Uterus (tissue), 2 donors: ENCODE measurements around the gene RAB18.

Source experiments
- POLR2A ChIP-seq, 2 donors: fragments of 450-650 bp; IDR thresholded peaks; one replicate each; pipeline ENCODE4 v1.6.1; 2016; ENCODE audit warnings: antibody characterized with exemption in 2 of 2, mild to moderate bottlenecking in 1 of 2, moderate library complexity in 1 of 2
- TF ChIP-seq, protein P1 (sequence below), 4 experiments: fragments of 200-600 bp in 2 of 4; fragments of 450-650 bp in 2 of 4; sonication (generic) in 2 of 4; IDR thresholded peaks; one replicate each; pipeline ENCODE4 v1.5.1; 2016 to 2019; ENCODE audit warnings: antibody characterized with exemption in 4 of 4, mild to moderate bottlenecking in 2 of 4, moderate library complexity in 1 of 4

GRCh38 chr10:27474741-27475140 lies 29.4 kb upstream of the RAB18 start:
- TF ChIP-seq, protein P1, sequence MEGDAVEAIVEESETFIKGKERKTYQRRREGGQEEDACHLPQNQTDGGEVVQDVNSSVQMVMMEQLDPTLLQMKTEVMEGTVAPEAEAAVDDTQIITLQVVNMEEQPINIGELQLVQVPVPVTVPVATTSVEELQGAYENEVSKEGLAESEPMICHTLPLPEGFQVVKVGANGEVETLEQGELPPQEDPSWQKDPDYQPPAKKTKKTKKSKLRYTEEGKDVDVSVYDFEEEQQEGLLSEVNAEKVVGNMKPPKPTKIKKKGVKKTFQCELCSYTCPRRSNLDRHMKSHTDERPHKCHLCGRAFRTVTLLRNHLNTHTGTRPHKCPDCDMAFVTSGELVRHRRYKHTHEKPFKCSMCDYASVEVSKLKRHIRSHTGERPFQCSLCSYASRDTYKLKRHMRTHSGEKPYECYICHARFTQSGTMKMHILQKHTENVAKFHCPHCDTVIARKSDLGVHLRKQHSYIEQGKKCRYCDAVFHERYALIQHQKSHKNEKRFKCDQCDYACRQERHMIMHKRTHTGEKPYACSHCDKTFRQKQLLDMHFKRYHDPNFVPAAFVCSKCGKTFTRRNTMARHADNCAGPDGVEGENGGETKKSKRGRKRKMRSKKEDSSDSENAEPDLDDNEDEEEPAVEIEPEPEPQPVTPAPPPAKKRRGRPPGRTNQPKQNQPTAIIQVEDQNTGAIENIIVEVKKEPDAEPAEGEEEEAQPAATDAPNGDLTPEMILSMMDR (IDR thresholded peaks at IDR 0.05): no peak
- TF ChIP-seq POLR2A (IDR thresholded peaks at IDR 0.05): no peak
